GM12873 (cell line): ENCODE measurements around the gene E2F2.
A peak's percentile ranks its signal among the peaks of the same experiment; 100 is the strongest.

Experiments
- CTCF ChIP-seq: IDR thresholded peaks from 2 replicates; pipeline ENCODE4 v1.5.1; 2012; ENCODE audit warnings: low read depth, mild to moderate bottlenecking, moderate library complexity, low read length, control low read depth; ENCODE audit not compliant: insufficient read depth; ENCODE audit errors: missing control alignments

Gene E2F2

GRCh38 chr1:23539698-23540266, 8.7 kb upstream of the E2F2 start:
- peak; percentile 93 for TF ChIP-seq CTCF

DNA sequence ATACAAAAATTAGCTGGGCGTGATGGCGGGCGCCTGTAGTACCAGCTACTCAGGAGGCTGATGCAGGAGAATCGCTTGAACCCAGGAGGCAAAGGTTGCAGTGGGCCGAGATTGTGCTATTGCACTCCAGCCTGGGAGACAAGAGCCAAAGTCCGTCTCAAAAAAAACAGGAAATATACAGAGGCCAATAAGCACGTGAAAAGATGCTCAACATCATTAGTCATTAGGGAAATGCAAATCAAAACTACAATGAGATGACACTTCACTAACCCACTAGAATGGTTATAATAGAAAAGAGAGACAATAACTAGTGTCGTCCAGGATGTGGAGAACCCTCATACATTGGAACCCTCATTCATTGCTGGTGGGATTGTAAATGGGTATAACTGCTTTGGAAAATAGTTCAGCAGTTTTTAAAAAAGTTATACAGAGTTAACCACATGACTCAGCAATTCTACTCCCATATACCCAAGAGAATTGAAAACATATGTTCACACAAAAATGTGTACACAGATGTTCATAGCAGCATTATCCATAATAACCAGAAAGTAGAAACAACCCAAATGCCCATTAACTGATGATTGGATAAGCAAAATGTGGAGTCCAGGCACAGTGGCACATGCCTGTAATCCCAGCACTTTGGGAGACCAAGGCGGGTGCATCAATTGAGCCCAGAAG, 6.4 kb upstream of the E2F2 start:
- TF ChIP-seq CTCF: no peak

GRCh38 chr1:23533246-23534023, 2.4 kb upstream of the E2F2 start:
- no peak for TF ChIP-seq CTCF

DNA sequence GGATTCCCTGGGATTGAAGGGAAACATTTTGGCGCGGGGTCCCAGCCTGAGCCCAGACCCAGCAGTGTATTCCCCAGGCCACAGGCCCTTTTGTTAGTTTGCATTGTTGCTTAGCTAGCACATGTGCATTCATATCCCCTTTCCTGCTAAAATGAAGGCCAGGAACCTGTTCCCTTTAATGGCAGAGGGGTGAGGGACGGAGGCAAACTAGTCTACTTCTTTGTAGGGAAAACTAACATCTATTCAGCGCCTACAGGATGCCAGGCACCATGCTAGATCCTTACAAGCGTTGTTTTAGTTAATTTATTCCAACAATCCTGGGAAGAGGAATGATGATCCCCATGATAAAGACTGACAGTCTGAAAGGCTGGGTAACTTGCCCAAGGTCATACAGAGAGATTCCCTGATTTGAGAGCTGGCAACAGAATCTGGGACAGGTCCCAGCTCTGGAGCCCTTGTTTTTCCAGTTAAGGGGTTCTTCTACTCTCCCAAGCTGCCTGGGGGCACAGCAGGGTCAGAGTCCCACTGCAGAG, 595 bp upstream of the E2F2 start:
- TF ChIP-seq CTCF: no peak

- TF ChIP-seq CTCF: no peak
Measured at GRCh38 chr1:23530087-23530746, 816 bp downstream of the E2F2 start.

DNA sequence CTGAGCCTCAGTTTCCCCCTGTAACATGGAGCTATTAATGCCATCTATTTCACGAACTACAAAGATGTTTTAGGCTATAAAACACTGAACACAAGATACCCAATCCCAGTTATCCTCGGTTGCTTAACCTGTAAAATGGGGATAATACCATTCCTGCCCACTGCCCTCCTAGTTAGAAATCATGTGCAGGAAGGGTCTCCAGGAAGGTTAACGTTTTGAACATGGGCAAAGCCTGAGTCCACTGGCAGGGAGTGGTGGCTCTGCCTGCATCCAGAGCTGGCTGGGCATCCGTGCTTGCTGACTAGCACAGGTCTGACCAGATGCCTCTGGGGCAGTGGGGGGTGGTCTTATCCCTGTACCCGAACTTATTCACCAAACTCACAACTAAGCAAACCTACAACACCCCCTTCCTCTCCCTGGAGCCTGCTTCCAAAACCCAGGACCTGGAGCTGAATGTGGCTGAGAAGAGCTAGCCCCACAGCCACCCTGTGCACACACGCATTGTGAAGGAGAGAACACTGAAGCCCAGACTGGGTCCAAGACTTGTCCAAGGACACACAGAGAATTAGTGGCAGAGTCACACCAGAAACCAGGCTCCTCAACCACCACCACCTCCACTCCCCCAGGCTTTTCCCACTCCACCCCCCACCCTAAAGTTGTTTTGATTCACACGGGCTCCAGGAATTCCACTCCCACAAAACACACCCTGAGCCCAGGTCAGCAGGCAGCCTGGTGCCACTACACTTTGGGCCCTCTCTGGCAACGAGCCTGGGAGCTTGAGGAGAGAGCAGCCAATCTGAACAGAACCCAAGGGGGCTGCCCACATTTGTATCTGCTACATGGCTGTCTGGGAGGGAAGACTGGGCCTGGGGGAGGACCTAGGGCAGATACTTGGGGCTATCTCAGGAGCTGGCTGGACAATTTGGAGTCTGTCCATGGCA, 1.6 kb downstream of the E2F2 start:
- TF ChIP-seq CTCF: no peak
